ENCODE results near the gene NFATC2. TPM values are rescaled to one million over a fixed set of nuclear protein-coding genes. Genes with fewer than 3 reads are reported as not detected.

The NFATC2 gene
- total and polyA plus RNA-seq, 8 donors = 1.5 to 8.3 (median 4.3) TPM

GRCh38 chr20:51514249-51514648 is 28.3 kb downstream of the NFATC2 start:
- intact Hi-C loops (cut with DNase I) = no loop called here
- Histone ChIP-seq H3K27me3 (no peaks in the 10 kb centered on the region), H3K4me3 (no peak overlapping the region), H3K4me1 (no peaks in the 10 kb centered on the region), H3K36me3 (peaks cover 0 to 6% (median 0%) of the 10 kb centered on the region in 3 donors), H3K27ac (no peak overlapping the region), H3K9me3 (no peaks in the 10 kb centered on the region)
- no peak for FAIRE-seq
- ATAC-seq = no peak
- DNase-seq = no peak
- 96 to 97% methylated on average over 3 of the region's 3 CpGs for WGBS, 2 donors
- TF ChIP-seq, protein P1, sequence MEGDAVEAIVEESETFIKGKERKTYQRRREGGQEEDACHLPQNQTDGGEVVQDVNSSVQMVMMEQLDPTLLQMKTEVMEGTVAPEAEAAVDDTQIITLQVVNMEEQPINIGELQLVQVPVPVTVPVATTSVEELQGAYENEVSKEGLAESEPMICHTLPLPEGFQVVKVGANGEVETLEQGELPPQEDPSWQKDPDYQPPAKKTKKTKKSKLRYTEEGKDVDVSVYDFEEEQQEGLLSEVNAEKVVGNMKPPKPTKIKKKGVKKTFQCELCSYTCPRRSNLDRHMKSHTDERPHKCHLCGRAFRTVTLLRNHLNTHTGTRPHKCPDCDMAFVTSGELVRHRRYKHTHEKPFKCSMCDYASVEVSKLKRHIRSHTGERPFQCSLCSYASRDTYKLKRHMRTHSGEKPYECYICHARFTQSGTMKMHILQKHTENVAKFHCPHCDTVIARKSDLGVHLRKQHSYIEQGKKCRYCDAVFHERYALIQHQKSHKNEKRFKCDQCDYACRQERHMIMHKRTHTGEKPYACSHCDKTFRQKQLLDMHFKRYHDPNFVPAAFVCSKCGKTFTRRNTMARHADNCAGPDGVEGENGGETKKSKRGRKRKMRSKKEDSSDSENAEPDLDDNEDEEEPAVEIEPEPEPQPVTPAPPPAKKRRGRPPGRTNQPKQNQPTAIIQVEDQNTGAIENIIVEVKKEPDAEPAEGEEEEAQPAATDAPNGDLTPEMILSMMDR (IDR thresholded peaks at IDR 0.05) = no peak

- 94 to 98% methylated on average over 4 of the region's 4 CpGs for WGBS, 2 donors
- TF ChIP-seq, protein P1 (IDR thresholded peaks at IDR 0.05) = no peak
- intact Hi-C loops (cut with DNase I) = no loop called here
- DNase-seq = no peak
- no peaks in the 10 kb centered on the region for H3K4me1 ChIP-seq
- no peaks in the 10 kb centered on the region for H3K27me3 ChIP-seq
- H3K9me3 ChIP-seq = no peaks in the 10 kb centered on the region
- H3K27ac ChIP-seq = no peak overlapping the region
- no peak for FAIRE-seq
- ATAC-seq = no peak
- no peak overlapping the region for H3K4me3 ChIP-seq
- peaks cover 0 to 6% (median 0%) of the 10 kb centered on the region in 3 donors for H3K36me3 ChIP-seq
These were observed 29.0 kb downstream of the NFATC2 start for GRCh38 chr20:51513545-51513944.

GRCh38 chr20:51512645-51513044 is 29.9 kb downstream of the NFATC2 start:
- no peaks in the 10 kb centered on the region for H3K4me1 ChIP-seq
- no peaks in the 10 kb centered on the region for H3K9me3 ChIP-seq
- FAIRE-seq (no peak), ATAC-seq (no peak), DNase-seq (no peak)
- TF ChIP-seq, protein P1 (IDR thresholded peaks at IDR 0.05) = no peak
- H3K27ac ChIP-seq = no peak overlapping the region
- H3K27me3 ChIP-seq = no peaks in the 10 kb centered on the region
- H3K4me3 ChIP-seq = no peak overlapping the region
- WGBS, 2 donors = 62 to 70% methylated on average over 2 of the region's 2 CpGs
- H3K36me3 ChIP-seq = peaks cover 0 to 6% (median 0%) of the 10 kb centered on the region in 3 donors
- intact Hi-C loops (cut with DNase I) = no loop called here

GRCh38 chr20:51511861-51512619 is 30.5 kb downstream of the NFATC2 start:
- Histone ChIP-seq H3K9me3 (no peaks in the 10 kb centered on the region), H3K27ac (no peak overlapping the region), H3K27me3 (no peaks in the 10 kb centered on the region), H3K36me3 (peaks cover 0 to 6% (median 0%) of the 10 kb centered on the region in 3 donors), H3K4me1 (no peaks in the 10 kb centered on the region), H3K4me3 (no peak overlapping the region)
- FAIRE-seq = no peak
- intact Hi-C loops (cut with DNase I) = no loop called here
- no peak for ATAC-seq
- no peak for DNase-seq
- TF ChIP-seq, protein P1 (IDR thresholded peaks at IDR 0.05) = no peak
- WGBS, 2 donors = 95 to 97% methylated on average over 10 of the region's 10 CpGs

DNA sequence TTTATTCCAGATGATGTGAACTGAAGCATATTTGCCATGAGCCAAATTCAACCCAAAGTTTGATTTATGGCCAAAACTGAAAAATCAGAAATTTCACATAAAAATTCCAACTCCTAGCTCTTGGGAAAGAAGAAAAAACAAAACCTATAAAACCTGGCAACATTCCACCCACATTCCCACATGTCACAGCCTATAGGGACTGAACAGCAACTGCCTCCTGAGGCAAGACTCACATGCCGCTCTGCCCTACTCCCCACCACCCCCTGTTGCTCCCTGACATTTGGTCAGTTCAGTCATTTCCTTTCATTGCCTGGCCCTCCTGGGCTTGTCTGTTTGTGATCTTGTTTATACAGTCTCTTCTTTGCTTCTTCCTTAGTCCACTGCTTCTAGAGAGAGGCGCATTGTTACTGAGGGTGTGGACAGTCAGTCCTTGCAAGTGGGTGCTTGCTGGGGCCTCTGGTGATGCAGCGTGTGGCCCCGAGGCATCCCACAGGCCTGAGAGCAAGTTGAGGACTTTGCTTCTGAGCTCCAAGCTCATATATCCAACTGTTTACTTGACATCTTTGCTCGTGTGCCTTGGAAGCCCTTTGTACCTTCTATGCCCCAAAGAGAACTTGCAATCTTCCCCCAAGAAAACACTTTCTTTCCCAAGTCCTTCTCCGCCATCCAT is 31.4 kb downstream of the NFATC2 start:
- DNase-seq (no peak), FAIRE-seq (no peak), ATAC-seq (no peak)
- Histone ChIP-seq H3K27me3 (no peaks in the 10 kb centered on the region), H3K4me1 (no peaks in the 10 kb centered on the region), H3K36me3 (peaks cover 0 to 6% (median 0%) of the 10 kb centered on the region in 3 donors), H3K9me3 (no peaks in the 10 kb centered on the region), H3K27ac (no peak overlapping the region), H3K4me3 (no peak overlapping the region)
- intact Hi-C loops (cut with DNase I) = no loop called here
- 89 to 95% methylated on average over 6 of the region's 6 CpGs for WGBS, 2 donors
- TF ChIP-seq, protein P1 (IDR thresholded peaks at IDR 0.05) = no peak

All from pancreas (tissue), 10 donors.